GM12878 (cell line): ENCODE data around the gene MTFP1. TPM values are rescaled to one million over a fixed set of nuclear protein-coding genes. Genes with fewer than 3 reads are reported as not detected.

Experiments
- BMI1 ChIP-seq: fragments of 450-650 bp; IDR thresholded peaks from 2 replicates; pipeline ENCODE4 v1.6.1; 2016; ENCODE audit warnings: mild to moderate bottlenecking, moderate library complexity, borderline replicate concordance
- CBX5 ChIP-seq: sonication (generic); IDR thresholded peaks from 2 replicates; pipeline ENCODE4 v1.6.1; 2016; ENCODE audit warnings: low read depth, moderate library complexity, mild to moderate bottlenecking, inconsistent platforms
- CHD4 ChIP-seq: fragments of 200-600 bp; sonication (generic); IDR thresholded peaks from 2 replicates; pipeline ENCODE4 v1.6.1; 2016; ENCODE audit warnings: mild to moderate bottlenecking
- GATAD2B ChIP-seq: fragments of 450-650 bp; conservative IDR thresholded peaks from 2 replicates; pipeline ENCODE4 v1.6.1; 2017; ENCODE audit warnings: low read depth, mild to moderate bottlenecking, moderate library complexity
- HDAC2 ChIP-seq: fragments of 200-600 bp; sonication (generic); IDR thresholded peaks from 2 replicates; pipeline ENCODE4 v1.6.1; 2017
- IRF4 ChIP-seq: IDR thresholded peaks from 2 replicates; pipeline ENCODE4 v1.6.1; 2011; ENCODE audit warnings: low read depth, low read length
- ZBED1 ChIP-seq: IDR thresholded peaks from 2 replicates; pipeline ENCODE4 v1.6.1; 2016; ENCODE audit warnings: borderline replicate concordance
- polyA plus RNA-seq, 11 experiments: library from polyadenylated mRNA; depleted of rRNA in 4 of 11; unstranded in 6 of 11; stranded (reverse) in 5 of 11; fragments of >200 nt; fragmentation: Nextera tagmentation in 4 of 11; fragmentation: Illumina TruSeq in 1 of 11; extraction: Ambion mirVana in 4 of 11; extraction: Trizol in 1 of 11; gene quantifications; 1 replicate in 1 of 11; 2 replicates in 10 of 11; pipeline versions ENCODE4 v1.2.1 to v1.2.3, GENCODE V29; 2011 to 2016; ENCODE audit warnings: inconsistent platforms in 2 of 11, missing spikeins in 2 of 11, low read depth in 1 of 11
- total RNA-seq, 4 experiments: library from RNA; depleted of rRNA in 3 of 4; stranded (reverse); fragments of >200 nt in 3 of 4; fragmentation: Illumina TruSeq in 1 of 4; extraction: Trizol in 1 of 4; gene quantifications; 2 replicates each; pipeline versions ENCODE4 v1.2.1 to v1.2.3, GENCODE V29; 2013 to 2021
- TF ChIP-seq, protein P1 (sequence below): fragments of 450-650 bp; IDR thresholded peaks from 2 replicates; pipeline ENCODE4 v1.6.1; 2017; ENCODE audit warnings: mild to moderate bottlenecking, low read depth, inconsistent platforms; ENCODE audit not compliant: poor library complexity, severe bottlenecking
- TF ChIP-seq, protein P2 (sequence below): fragments of 450-650 bp; IDR thresholded peaks from 2 replicates; pipeline ENCODE4 v1.6.1; 2018; ENCODE audit warnings: mild to moderate bottlenecking, low read depth, moderate library complexity; ENCODE audit not compliant: partially characterized antibody
- TF ChIP-seq, protein P3 (sequence below): fragments of 450-650 bp; IDR thresholded peaks from 2 replicates; pipeline ENCODE4 v1.6.1; 2017; ENCODE audit warnings: antibody characterized with exemption, mild to moderate bottlenecking, moderate library complexity
- TF ChIP-seq, protein P4 (sequence below): IDR thresholded peaks from 2 replicates; pipeline ENCODE4 v1.6.1; 2012; ENCODE audit warnings: mild to moderate bottlenecking, low read depth, low read length
- TF ChIP-seq, protein P5 (sequence below): IDR thresholded peaks from 2 replicates; pipeline ENCODE4 v1.6.1; 2011; ENCODE audit warnings: borderline replicate concordance, low read depth, mild to moderate bottlenecking, moderate library complexity, low read length; ENCODE audit not compliant: insufficient read depth, poor library complexity, severe bottlenecking

Gene MTFP1
- total and polyA plus RNA-seq, 10 of the 15 experiments (the other 5 are each of a cell fraction or from before 2014, with no cell fraction given): 20.5 to 133 (median 59.8) TPM

DNA sequence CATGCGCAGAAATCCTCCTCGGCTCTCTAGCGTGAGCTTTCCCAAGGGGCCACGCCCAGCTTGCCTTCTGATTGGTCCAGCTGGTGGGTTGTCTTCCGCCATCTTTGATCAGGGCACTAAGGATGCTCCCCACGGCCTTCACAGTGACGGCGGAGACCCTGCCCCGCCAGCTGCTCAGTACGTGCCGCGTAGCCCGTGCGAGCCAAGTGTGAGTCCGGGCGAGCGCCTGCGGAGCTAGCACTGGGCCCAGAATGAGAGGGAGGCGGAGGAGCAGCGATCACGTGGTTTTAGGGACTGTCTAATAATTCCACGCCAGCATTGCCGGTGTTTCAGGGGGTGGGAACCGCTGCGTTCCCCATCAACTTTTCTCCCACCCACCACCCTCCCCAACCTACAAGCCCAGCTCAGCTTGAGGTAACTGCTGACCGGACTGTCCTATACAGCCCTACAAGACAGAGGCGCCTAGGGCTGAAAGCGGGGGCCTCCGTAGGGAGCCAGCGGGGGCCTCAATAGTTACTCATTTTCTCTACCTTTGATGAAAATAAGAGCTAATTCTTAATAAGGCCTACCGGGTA lies 1.5 kb upstream of the MTFP1 start (continued):
- TF ChIP-seq, protein P1, sequence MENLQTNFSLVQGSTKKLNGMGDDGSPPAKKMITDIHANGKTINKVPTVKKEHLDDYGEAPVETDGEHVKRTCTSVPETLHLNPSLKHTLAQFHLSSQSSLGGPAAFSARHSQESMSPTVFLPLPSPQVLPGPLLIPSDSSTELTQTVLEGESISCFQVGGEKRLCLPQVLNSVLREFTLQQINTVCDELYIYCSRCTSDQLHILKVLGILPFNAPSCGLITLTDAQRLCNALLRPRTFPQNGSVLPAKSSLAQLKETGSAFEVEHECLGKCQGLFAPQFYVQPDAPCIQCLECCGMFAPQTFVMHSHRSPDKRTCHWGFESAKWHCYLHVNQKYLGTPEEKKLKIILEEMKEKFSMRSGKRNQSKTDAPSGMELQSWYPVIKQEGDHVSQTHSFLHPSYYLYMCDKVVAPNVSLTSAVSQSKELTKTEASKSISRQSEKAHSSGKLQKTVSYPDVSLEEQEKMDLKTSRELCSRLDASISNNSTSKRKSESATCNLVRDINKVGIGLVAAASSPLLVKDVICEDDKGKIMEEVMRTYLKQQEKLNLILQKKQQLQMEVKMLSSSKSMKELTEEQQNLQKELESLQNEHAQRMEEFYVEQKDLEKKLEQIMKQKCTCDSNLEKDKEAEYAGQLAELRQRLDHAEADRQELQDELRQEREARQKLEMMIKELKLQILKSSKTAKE: no peak
- TF ChIP-seq GATAD2B (peak; percentile 47), HDAC2 (no peak), ZBED1 (no peak), CHD4 (no peak), BMI1 (no peak), CBX5 (no peak), IRF4 (0 out of 2 replicates have a peak, but pooled peaks have one; percentile 39)
- TF ChIP-seq, protein P2, sequence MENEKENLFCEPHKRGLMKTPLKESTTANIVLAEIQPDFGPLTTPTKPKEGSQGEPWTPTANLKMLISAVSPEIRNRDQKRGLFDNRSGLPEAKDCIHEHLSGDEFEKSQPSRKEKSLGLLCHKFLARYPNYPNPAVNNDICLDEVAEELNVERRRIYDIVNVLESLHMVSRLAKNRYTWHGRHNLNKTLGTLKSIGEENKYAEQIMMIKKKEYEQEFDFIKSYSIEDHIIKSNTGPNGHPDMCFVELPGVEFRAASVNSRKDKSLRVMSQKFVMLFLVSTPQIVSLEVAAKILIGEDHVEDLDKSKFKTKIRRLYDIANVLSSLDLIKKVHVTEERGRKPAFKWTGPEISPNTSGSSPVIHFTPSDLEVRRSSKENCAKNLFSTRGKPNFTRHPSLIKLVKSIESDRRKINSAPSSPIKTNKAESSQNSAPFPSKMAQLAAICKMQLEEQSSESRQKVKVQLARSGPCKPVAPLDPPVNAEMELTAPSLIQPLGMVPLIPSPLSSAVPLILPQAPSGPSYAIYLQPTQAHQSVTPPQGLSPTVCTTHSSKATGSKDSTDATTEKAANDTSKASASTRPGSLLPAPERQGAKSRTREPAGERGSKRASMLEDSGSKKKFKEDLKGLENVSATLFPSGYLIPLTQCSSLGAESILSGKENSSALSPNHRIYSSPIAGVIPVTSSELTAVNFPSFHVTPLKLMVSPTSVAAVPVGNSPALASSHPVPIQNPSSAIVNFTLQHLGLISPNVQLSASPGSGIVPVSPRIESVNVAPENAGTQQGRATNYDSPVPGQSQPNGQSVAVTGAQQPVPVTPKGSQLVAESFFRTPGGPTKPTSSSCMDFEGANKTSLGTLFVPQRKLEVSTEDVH: no peak
- TF ChIP-seq, protein P3, sequence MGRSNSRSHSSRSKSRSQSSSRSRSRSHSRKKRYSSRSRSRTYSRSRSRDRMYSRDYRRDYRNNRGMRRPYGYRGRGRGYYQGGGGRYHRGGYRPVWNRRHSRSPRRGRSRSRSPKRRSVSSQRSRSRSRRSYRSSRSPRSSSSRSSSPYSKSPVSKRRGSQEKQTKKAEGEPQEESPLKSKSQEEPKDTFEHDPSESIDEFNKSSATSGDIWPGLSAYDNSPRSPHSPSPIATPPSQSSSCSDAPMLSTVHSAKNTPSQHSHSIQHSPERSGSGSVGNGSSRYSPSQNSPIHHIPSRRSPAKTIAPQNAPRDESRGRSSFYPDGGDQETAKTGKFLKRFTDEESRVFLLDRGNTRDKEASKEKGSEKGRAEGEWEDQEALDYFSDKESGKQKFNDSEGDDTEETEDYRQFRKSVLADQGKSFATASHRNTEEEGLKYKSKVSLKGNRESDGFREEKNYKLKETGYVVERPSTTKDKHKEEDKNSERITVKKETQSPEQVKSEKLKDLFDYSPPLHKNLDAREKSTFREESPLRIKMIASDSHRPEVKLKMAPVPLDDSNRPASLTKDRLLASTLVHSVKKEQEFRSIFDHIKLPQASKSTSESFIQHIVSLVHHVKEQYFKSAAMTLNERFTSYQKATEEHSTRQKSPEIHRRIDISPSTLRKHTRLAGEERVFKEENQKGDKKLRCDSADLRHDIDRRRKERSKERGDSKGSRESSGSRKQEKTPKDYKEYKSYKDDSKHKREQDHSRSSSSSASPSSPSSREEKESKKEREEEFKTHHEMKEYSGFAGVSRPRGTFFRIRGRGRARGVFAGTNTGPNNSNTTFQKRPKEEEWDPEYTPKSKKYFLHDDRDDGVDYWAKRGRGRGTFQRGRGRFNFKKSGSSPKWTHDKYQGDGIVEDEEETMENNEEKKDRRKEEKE: no peak
- TF ChIP-seq, protein P4, sequence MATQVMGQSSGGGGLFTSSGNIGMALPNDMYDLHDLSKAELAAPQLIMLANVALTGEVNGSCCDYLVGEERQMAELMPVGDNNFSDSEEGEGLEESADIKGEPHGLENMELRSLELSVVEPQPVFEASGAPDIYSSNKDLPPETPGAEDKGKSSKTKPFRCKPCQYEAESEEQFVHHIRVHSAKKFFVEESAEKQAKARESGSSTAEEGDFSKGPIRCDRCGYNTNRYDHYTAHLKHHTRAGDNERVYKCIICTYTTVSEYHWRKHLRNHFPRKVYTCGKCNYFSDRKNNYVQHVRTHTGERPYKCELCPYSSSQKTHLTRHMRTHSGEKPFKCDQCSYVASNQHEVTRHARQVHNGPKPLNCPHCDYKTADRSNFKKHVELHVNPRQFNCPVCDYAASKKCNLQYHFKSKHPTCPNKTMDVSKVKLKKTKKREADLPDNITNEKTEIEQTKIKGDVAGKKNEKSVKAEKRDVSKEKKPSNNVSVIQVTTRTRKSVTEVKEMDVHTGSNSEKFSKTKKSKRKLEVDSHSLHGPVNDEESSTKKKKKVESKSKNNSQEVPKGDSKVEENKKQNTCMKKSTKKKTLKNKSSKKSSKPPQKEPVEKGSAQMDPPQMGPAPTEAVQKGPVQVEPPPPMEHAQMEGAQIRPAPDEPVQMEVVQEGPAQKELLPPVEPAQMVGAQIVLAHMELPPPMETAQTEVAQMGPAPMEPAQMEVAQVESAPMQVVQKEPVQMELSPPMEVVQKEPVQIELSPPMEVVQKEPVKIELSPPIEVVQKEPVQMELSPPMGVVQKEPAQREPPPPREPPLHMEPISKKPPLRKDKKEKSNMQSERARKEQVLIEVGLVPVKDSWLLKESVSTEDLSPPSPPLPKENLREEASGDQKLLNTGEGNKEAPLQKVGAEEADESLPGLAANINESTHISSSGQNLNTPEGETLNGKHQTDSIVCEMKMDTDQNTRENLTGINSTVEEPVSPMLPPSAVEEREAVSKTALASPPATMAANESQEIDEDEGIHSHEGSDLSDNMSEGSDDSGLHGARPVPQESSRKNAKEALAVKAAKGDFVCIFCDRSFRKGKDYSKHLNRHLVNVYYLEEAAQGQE: no peak
- TF ChIP-seq, protein P5, sequence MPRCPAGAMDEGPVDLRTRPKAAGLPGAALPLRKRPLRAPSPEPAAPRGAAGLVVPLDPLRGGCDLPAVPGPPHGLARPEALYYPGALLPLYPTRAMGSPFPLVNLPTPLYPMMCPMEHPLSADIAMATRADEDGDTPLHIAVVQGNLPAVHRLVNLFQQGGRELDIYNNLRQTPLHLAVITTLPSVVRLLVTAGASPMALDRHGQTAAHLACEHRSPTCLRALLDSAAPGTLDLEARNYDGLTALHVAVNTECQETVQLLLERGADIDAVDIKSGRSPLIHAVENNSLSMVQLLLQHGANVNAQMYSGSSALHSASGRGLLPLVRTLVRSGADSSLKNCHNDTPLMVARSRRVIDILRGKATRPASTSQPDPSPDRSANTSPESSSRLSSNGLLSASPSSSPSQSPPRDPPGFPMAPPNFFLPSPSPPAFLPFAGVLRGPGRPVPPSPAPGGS: no peak
